Measurements from ENCODE around the gene ZBTB7C.

Gene ZBTB7C

DNA sequence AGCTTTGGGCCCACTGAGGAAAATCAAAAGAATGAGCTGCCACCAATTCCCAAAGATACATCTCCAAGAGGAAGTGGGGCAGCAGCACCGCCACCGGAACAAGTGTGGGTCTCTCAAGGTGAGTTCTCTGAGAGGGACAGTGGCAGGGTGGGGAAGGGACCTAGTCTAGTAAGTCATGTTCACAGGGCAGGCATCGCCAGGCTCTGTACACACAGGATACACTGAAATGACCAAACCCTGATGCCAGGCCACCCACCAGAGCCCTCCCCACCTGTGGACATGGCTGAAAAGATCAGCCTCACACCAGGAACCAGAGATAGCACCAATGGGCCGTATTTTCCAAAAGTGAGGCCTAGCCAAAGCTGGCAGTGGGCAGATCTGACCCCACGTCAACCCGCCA is 370.5 kb downstream of the ZBTB7C start:
- no peak for DNase-seq (ENCODE audit: low read depth in 2 of 2)

- no peak for DNase-seq (ENCODE audit: low read depth in 2 of 2)
Observed at GRCh38 chr18:48037481-48038271, 371.5 kb downstream of the ZBTB7C start.

GRCh38 chr18:48036641-48037421 is 372.4 kb downstream of the ZBTB7C start:
- no peak for DNase-seq (ENCODE audit: low read depth in 2 of 2)

GRCh38 chr18:48036226-48036625 is 373.0 kb downstream of the ZBTB7C start:
- DNase-seq (ENCODE audit: low read depth in 2 of 2): no peak

DNA sequence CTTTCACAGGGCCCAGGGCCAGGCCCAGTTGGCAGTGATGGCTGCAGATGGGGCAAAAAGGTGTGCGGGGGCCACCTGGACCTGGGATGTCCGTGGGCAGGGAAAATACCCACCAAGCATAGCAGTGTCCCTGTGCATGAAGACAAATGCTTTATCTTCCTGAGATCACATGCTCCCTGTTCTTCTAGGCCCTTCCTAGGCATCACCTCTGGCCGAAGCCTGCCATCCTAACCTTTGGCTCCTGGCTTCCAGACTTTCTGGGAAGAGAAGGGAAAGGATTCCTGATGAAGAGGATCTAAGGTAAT is 373.7 kb downstream of the ZBTB7C start:
- no peak for DNase-seq (ENCODE audit: low read depth in 2 of 2)

DNA sequence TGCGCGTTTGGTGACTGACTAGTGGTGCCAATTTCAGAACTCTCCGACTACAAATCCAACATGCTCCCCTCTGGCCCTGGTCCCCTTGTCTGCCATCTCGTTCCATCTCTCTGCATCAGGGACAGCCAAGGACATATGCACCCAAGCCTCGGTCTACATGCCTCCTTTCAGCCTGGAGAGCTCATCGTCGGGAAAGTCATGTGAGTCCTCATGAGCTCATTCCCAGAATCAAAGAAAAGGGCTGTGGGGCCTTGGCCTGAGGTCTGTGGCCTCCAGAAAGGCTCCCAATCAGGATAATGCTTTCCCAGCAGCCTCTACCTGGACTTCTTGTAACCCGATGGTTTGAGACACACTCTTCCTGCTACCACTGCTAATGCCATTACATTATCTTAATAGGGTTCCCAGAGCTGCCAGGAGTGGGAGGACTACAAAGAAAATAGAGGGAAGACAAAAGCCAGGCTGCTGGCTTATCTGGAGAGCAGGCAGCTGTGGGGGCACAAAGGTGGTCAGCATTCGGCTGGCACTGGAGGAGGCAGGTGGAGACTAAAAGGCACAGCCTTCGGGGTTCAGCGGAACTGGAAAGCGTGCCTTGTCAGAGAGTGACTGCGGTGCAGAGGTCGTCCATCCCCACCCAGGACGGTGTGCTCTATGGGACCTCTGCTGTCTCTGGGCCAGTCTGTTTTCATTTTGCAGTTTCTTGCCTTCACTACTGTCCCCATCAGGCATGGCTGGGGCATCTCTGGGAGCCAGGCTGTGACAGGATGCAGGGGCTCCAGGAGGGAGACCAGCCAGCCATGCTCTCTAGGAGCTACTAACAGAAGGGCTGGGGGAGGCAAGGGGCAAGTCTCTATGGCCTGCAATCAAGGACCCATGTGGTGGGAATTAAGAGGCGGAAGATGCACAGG is 374.3 kb downstream of the ZBTB7C start:
- DNase-seq (ENCODE audit: low read depth in 2 of 2): no peak

GRCh38 chr18:48033790-48034650 is 375.2 kb downstream of the ZBTB7C start:
- no peak for DNase-seq (ENCODE audit: low read depth in 2 of 2)

- no peak for DNase-seq (ENCODE audit: low read depth in 2 of 2)
Observed at GRCh38 chr18:48032876-48033789, 376.1 kb downstream of the ZBTB7C start.

- no peak for DNase-seq (ENCODE audit: low read depth in 2 of 2)
Observed at GRCh38 chr18:48031641-48032040, 377.5 kb downstream of the ZBTB7C start.

- DNase-seq (ENCODE audit: low read depth in 2 of 2): no peak
Observed at GRCh38 chr18:48030616-48031480, 378.3 kb downstream of the ZBTB7C start.

GRCh38 chr18:48029296-48029986 is 379.7 kb downstream of the ZBTB7C start:
- no peak for DNase-seq (ENCODE audit: low read depth in 2 of 2)

DNA sequence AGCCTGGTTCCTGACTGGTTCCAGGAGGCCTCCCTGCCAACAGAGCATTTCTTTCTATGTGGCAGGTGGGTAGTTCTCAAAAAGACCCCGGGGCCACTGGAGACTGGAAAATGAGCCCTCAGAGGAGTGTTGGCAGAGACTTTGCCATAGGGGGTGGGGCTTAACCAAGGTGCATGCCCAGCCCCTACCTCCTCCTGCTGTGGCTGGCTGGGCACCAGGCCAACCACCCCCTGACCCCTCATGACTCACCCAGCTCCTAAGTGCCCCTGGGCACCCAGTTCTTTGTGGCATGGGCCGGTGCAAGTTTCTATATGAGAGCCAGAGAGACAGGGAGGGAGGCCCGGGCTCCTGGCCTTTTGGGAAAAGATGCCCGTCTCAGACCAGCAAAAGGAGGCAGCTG is 380.5 kb downstream of the ZBTB7C start:
- no peak for DNase-seq (ENCODE audit: low read depth in 2 of 2)

- no peak for DNase-seq (ENCODE audit: low read depth in 2 of 2)
Observed at GRCh38 chr18:48028081-48028480, 381.1 kb downstream of the ZBTB7C start.

DNA sequence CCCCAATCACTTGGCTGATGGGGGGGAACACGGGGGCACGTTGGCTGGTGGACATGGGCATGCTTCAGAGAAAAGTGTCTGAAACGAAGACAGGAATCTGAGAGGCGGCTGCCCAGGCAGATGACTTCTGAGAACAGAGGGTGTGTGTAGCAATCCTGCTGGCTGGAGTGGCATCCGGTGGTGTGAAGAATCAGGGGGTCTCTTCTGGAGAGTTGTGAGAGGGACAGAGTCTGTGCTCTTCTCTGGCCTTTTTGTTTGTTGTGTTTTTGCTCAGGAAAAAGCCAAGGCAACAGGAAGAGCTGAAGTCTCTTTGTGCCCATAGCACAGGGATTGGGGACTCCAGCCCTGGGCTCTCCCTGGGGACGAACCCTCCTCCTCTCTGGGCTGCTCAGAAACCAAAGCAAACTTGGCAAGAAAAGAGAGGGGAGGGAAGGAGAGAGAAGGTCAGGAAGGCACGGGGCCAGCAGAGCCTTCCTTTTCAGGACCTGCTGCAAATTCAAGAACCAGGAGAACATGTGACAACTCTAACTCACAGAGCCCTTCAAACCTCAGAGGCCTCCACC is 381.7 kb downstream of the ZBTB7C start:
- no peak for DNase-seq (ENCODE audit: low read depth in 2 of 2)

- DNase-seq (ENCODE audit: low read depth in 2 of 2): no peak
Observed at GRCh38 chr18:48026216-48026615, 383.0 kb downstream of the ZBTB7C start.

- no peak for DNase-seq (ENCODE audit: low read depth in 2 of 2)
Observed at GRCh38 chr18:48024881-48025660, 384.1 kb downstream of the ZBTB7C start.

DNA sequence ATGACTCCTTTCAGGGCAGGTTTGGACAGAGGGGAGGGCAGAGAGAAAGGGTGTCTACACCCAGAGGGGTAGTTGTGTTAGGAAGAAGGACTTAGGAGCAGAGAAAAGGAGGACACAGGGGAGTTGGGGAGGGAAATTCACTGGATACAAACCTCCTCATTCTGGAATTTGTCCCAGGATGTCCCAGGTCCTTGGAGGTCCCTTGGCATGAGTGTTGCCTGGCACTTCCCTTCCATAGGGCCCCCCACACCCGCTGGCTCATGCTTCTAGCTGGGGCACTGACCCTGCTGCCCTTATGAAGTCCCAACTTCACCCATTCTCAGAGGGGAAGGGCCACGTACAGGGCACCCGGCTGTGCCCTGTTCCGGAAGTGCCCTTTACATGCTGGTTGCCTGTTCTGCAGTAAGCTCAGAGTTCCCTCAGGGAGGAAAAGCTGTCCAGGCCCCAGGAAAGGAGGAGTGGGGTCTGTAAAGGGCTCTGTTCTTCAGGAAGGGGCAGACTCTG is 385.1 kb downstream of the ZBTB7C start:
- DNase-seq (ENCODE audit: low read depth in 2 of 2): no peak

Data from stimulated activated CD4-positive, alpha-beta T cell treated with anti-CD3 and anti-CD28 coated beads, Interleukin-1b, Interleukin-23, amount 100 ng/mL, for 1 hour (primary cell).